Left colon (tissue), 2 donors: ENCODE data around the gene SESTD1. TPM values are rescaled to one million over a fixed set of nuclear protein-coding genes. Genes with fewer than 3 reads are reported as not detected.
"Not testable (repeated sequence)": the region's sequence is repeated elsewhere in the genome, so short reads cannot be mapped to it uniquely, and the experiment has no call there.

Experiments
- ATAC-seq: fragments of 200-7000 bp; cut with Tn5 transposase; one replicate; pipeline ENCODE4 v1.9.1; 2020; ENCODE audit warnings: mild to moderate bottlenecking, moderate library complexity
- DNase-seq, 2 donors: peaks; one replicate each; pipeline ENCODE4 v3.0.0-alpha.2; 2020
- intact Hi-C, 2 donors: fragments of 100-400 bp; cut with DNase I in 1 of 2; cut with micrococcal nuclease in 1 of 2; formaldehyde crosslinking; loops; one replicate each; pipeline versions ENCODE4 v1.11.2 to v1.14.0; 2022; cut with DNase I, micrococcal nuclease
- total RNA-seq, 2 donors: library from RNA; stranded (reverse); fragmentation: NEBNext Ultra II Directional; extraction: Animal tissue kit (Norgen Biotek cat#: 25700); gene quantifications; one replicate each; pipeline ENCODE4 v1.2.1, GENCODE V29; 2021
- donor health status: DM: no; HTN: no; CAD: no.
- donor health status: DM: yes; HTN: yes; CAD: no.

The SESTD1 gene
- total RNA-seq, 2 donors from 2014 or later = 35.9 to 47.5 TPM

- intact Hi-C loops = no loop called here
- ATAC-seq (no peak), DNase-seq (no peak)
Observed at GRCh38 chr2:179071810-179072355, 192.7 kb downstream of the SESTD1 start.

- ATAC-seq (no peak), DNase-seq (no peak)
- intact Hi-C loops = no loop called here
Observed at GRCh38 chr2:179070895-179071294, 193.7 kb downstream of the SESTD1 start.

GRCh38 chr2:179069685-179070084, 194.9 kb downstream of the SESTD1 start:
- ATAC-seq (no peak), DNase-seq (no peak)
- intact Hi-C loops = no loop called here

GRCh38 chr2:179068991-179069643, 195.5 kb downstream of the SESTD1 start:
- DNase-seq (no peak), ATAC-seq (no peak)
- intact Hi-C loops = no loop called here

GRCh38 chr2:179059026-179059700, 205.5 kb downstream of the SESTD1 start:
- ATAC-seq (no peak), DNase-seq (no peak)
- intact Hi-C loops = no loop called here

GRCh38 chr2:179057737-179058136, 206.9 kb downstream of the SESTD1 start:
- DNase-seq (no peak), ATAC-seq (no peak)
- intact Hi-C loops = no loop called here

- DNase-seq, intact Hi-C loops, ATAC-seq: not testable (repeated sequence)
Observed at GRCh38 chr2:179053568-179053967, 211.1 kb downstream of the SESTD1 start.

Other genes starting within 250 kb of the SESTD1 start
- 1 to 10 TPM; 1.2 to 3.9 TPM for gene CCDC141, start 214.7 kb downstream of the SESTD1 start, total RNA-seq